K562 treated with DMSO at 1 percent for 48 hours (cell line): ENCODE results near the gene KLHL21. TPM values are rescaled to one million over a fixed set of nuclear protein-coding genes. Genes with fewer than 3 reads are reported as not detected.

Source experiments
- total RNA-seq: library from RNA; unstranded; fragments of 300-600 nt; gene quantifications from 2 replicates; pipeline ENCODE4 v1.2.3, GENCODE V29; 2022; ENCODE audit warnings: low replicate concordance; ENCODE audit errors: extremely low read depth

KLHL21 gene, protein sequence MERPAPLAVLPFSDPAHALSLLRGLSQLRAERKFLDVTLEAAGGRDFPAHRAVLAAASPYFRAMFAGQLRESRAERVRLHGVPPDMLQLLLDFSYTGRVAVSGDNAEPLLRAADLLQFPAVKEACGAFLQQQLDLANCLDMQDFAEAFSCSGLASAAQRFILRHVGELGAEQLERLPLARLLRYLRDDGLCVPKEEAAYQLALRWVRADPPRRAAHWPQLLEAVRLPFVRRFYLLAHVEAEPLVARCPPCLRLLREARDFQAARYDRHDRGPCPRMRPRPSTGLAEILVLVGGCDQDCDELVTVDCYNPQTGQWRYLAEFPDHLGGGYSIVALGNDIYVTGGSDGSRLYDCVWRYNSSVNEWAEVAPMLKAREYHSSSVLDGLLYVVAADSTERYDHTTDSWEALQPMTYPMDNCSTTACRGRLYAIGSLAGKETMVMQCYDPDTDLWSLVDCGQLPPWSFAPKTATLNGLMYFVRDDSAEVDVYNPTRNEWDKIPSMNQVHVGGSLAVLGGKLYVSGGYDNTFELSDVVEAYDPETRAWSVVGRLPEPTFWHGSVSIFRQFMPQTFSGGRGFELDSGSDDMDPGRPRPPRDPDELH
- 133 TPM in 1 of 2 replicates, not detected in the other for total RNA-seq

DNA sequence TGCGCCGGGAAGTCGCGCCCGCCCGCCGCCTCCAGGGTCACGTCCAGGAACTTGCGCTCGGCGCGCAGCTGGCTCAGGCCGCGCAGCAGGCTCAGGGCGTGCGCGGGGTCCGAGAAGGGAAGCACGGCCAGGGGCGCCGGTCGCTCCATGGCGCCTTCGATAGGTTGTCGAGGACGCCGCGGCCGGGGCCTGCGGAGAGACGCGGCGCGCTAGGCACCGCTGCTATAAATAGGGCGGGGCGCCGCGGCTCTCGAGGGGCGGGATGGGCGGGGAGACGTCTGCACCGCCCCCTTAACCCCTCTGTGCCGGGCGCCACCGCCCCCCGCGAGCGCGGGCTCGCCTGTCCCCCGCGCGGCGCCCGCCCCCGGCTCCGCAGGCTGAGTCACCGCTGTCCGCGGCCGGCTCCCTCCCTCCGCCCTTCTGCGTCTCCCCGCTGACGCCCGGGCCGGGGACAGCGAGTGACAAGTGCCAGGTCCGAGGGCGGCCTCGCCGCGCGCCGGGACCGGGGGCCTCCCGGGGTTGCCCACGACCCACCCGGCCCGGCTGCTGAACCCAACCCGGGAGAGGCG lies at the start of gene KLHL21:
Gene KLHL21 (minus strand): TSS at position 201 of the 569 bp plus-strand sequence. CDS start 52 bp downstream, at position 149.

DNA sequence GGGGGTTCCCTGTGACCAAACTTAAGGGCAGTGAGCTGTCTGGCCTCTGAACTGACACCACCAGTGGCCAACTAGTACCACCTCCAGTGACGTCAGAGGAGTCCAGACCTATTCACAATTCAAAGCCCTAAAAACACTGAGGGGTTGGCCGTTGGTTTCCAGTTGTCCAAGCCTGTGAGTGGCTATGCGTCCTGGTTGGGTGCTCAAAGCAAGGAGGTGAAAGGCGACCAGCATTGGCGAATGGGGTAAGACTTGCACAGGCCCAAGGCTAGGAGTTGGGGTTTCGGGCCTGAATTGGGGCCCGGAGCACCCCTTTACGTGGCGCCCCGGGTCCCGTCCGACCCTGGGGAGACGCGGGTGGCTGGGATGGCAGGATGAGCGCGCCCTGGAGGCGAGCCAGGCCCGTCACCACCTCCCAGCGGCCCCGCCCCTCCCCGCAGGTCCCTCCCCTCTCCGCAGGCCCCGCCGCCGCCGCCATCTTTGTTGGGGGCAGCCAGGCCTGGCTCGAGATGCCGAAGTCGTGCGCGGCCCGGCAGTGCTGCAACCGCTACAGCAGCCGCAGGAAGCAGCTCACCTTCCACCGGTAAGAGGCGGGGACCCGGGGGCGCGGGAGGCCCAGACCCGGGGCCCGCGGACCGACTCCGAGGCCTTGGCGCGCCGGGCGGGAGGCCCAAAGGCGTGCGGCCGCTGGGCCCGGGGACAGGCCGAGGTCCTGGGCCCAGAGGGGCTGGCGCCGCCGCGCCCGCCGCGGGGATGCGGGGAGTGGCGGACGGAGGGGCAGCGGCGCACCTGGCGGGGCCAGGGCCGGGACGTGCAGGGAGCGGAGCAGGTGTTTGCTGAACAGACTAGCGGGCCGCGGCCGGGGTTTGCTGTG lies 22.3 kb upstream of the KLHL21 start, which contains the start of gene THAP3:
Gene THAP3 (plus strand): TSS at position 159 of the 874 bp plus-strand sequence. CDS start 351 bp downstream, at position 510.

DNA sequence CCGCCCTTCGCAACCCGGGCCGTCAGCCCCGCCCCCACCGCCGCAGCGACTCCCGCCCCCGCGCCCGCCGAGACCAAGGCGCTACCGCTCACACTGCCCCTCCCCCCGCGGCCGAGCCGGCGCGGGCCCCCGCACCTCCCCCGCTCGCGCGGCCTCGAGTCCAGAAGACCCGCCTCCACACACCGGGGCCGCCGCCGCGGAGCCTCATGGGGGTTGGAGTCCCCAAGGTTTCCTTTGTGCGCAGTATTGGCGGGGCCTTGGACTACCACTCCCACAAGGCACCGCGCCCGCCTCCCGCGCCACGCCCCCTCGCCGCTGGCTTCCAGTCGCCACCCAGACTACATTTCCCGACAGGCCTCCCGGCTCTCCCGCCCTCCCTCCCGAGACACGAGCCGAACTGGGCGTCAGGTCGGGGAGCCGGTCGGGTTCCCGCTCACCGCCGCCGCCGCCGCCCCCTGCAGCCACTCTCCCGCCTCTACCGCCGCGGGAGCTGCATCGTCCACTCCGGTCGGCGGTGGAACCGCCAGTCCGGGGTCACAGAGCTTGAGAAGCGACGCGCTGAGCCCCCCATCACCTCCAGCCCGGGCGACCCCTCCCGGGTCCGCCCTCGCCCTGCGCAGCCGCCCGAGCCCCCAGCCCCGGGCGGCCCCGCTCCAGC lies 10.8 kb upstream of the KLHL21 start, which contains the start of gene PHF13:
Gene PHF13 (plus strand): TSS at position 371 of the 658 bp plus-strand sequence. CDS start 336 bp downstream, outside the sequence.

DNA sequence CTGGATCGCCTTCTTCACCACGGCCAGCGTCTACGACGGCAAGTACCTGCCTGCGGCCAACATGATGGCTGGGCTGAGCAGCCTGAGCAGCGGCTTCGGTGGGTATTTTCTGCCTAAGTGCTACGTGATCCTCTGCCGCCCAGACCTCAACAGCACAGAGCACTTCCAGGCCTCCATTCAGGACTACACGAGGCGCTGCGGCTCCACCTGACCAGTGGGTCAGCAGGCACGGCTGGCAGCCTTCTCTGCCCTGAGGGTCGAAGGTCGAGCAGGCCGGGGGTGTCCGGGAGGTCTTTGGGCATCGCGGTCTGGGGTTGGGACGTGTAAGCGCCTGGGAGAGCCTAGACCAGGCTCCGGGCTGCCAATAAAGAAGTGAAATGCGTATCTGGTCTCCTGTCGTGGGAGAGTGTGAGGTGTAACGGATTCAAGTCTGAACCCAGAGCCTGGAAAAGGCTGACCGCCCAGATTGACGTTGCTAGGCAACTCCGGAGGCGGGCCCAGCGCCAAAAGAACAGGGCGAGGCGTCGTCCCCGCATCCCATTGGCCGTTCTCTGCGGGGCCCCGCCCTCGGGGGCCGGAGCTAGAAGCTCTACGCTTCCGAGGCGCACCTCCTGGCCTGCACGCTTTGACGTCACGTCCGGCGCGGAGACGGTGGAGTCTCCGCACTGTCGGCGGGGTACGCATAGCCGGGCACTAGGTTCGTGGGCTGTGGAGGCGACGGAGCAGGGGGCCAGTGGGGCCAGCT lies 23.1 kb downstream of the KLHL21 start, which contains the start of gene ZBTB48:
Gene ZBTB48 (plus strand): TSS at position 621 of the 745 bp plus-strand sequence. CDS start 616 bp downstream, outside the sequence.

DNA sequence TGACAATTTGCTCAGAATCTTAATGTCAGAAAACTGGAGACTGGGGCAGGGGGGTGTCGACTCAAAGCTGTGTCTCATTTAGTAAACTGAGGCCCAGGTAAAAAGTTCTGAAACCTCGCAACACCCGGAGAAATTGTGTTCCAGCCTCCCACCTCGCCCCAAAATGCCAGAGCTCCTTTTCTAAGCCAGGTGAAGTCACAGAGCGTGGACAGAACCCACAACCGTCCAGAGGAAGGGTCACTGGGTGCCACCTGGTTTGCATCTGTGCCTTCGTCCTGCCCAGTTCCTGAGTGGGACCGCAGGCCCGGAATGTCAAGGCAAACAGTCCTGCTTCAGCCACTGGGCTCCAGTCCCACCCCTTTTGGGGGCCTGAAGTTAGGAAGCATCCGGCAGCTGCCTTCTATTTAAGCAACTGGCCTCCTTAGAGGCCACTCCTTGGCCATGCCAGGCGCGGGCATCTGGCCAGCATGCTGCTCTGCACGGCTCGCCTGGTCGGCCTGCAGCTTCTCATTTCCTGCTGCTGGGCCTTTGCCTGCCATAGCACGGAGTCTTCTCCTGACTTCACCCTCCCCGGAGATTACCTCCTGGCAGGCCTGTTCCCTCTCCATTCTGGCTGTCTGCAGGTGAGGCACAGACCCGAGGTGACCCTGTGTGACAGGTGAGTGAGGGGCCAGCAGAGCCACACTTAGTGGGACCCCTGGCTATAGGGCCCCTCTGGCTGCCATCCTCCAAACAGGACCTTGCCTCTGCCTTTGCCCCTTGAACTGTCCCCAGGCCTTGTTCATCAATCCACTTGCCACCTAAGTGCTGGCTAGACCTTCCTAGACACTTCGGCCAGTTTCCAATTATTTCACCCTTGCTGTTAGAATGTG lies 47.5 kb downstream of the KLHL21 start, which contains the start of gene TAS1R1:
Gene TAS1R1 (plus strand): TSS at position 401 of the 872 bp plus-strand sequence. CDS start 67 bp downstream, at position 468.

DNA sequence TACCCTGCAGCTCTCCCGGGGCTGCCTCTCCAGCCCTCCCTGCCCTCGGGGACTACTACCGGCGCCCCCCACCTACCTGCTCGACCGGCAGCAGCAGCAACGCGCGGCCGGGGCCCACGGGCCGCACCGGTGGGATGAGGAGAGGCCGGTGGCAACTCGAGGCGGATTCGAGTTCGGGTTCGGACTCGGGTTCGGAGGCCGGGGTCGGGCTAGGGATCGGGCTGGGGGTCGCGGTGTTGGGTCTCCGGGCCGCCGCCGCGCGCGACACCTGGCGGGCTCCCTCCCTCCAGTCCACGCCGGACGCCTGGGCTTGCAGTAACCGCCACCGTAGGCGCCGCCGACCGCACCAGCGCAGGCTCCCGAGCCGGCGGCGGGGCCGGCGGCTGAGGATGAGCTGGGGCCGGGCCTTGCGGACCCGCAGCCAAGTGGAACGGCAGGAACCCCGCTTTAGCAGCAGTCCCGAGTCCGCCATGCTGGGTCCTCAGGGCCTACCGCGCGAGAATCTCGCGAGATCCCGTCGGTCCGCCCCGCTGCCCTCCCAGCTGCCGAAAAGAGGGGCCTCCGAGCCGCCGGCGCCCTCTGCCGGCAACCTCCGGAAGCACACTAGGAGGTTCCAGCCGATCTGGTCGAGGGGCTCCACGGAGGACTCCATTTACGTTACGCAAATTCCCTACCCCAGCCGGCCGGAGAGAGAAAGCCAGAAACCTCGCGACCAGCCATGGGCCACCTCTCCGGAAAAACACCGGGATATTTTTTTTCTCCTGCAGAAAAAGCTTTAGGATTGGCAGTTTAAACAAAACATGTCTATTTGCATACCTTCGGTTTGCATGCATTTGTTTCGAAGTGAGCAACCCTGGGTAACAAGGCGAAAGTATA lies 48.4 kb downstream of the KLHL21 start, which contains the start of gene NOL9:
Gene NOL9 (minus strand): TSS at position 483 of the 876 bp plus-strand sequence. CDS start 11 bp downstream, at position 472.

Other genes starting within 250 kb of the KLHL21 start
- gene ACOT7, start 209.1 kb downstream of the KLHL21 start, total RNA-seq, result not detected in 2 replicates
- gene HES2, start 182.9 kb downstream of the KLHL21 start, total RNA-seq, result not detected in 2 replicates
- not detected in 2 replicates for gene ESPN, start 178.1 kb downstream of the KLHL21 start, total RNA-seq
- gene TNFRSF25, start 136.7 kb downstream of the KLHL21 start, total RNA-seq, result not detected in 2 replicates
- not detected in 2 replicates for gene PLEKHG5, start 111.2 kb downstream of the KLHL21 start, total RNA-seq
- gene NOL9, start 48.4 kb downstream of the KLHL21 start, total RNA-seq, result not detected in 2 replicates
- not detected in 2 replicates for gene TAS1R1, start 47.6 kb downstream of the KLHL21 start, total RNA-seq
- gene ZBTB48, start 22.9 kb downstream of the KLHL21 start, total RNA-seq, result not detected in 2 replicates
- gene PHF13, start 10.9 kb upstream of the KLHL21 start, total RNA-seq, result not detected in 2 replicates
- gene THAP3, start 22.0 kb upstream of the KLHL21 start, total RNA-seq, result not detected in 2 replicates
- gene DNAJC11, start 98.9 kb upstream of the KLHL21 start, total RNA-seq, result not detected in 2 replicates
- not detected in 2 replicates for gene CAMTA1, start 182.6 kb upstream of the KLHL21 start, total RNA-seq